Effector memory CD4-positive, alpha-beta T cell (primary cell): ENCODE data around the gene RHOV.

Source experiments
- DNase-seq, 3 donors: peaks; one replicate each; pipeline ENCODE4 v3.0.0-alpha.2; 2020
- H3K27ac ChIP-seq: 2 replicates; pipeline ENCODE4 v1.7.0; 2013; ENCODE audit warnings: mild to moderate bottlenecking, low read length, moderate library complexity; ENCODE audit not compliant: insufficient read depth, poor library complexity, severe bottlenecking
- H3K27me3 ChIP-seq: replicated peaks from 2 replicates; pipeline ENCODE4 v1.7.0; 2013; ENCODE audit warnings: mild to moderate bottlenecking, low read length; ENCODE audit not compliant: insufficient read depth, control insufficient read depth, poor library complexity, severe bottlenecking
- H3K36me3 ChIP-seq: 2 replicates; pipeline ENCODE4 v1.7.0; 2013; ENCODE audit warnings: mild to moderate bottlenecking, low read length, moderate library complexity; ENCODE audit not compliant: control insufficient read depth, insufficient read depth
- H3K4me1 ChIP-seq: 2 replicates; pipeline ENCODE4 v1.7.0; 2013; ENCODE audit warnings: low read length, mild to moderate bottlenecking; ENCODE audit not compliant: control insufficient read depth, insufficient read depth, poor library complexity, severe bottlenecking
- H3K4me3 ChIP-seq: 2 replicates; pipeline ENCODE4 v1.7.0; 2013; ENCODE audit warnings: low read length, low read depth, mild to moderate bottlenecking; ENCODE audit not compliant: insufficient read depth, poor library complexity, severe bottlenecking
- H3K9me3 ChIP-seq: 2 replicates; pipeline ENCODE4 v1.7.0; 2013; ENCODE audit warnings: mild to moderate bottlenecking, low read length, moderate library complexity; ENCODE audit not compliant: control insufficient read depth

RHOV gene

GRCh38 chr15:40830884-40831283 is 43.1 kb downstream of the RHOV start:
- no peak overlapping the region for H3K4me3 ChIP-seq
- no peaks in the 10 kb centered on the region for H3K4me1 ChIP-seq
- no peaks in the 10 kb centered on the region for H3K27me3 ChIP-seq
- H3K36me3 ChIP-seq, result no peaks in the 10 kb centered on the region
- no peak overlapping the region for H3K27ac ChIP-seq
- H3K9me3 ChIP-seq, result no peaks in the 10 kb centered on the region
- DNase-seq, result no peak

DNA sequence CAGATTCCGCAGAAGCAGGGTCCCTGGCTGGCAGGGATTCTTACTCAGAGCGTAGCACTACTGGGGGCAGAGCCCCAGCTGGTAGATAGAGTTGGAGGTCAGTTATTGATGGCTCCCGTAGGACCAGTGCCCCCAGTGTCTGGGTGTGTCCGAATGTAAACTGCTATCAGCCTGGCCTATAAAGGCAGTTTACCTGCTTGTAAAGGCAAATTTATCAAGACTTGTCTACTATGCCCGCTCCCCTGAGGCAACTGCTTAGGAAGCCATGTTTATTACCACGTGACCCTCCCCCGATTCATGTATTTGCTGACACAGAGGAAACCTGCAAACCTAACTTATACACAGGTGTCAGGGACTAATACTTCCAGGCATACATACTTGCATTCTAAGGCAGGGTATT is 44.9 kb downstream of the RHOV start:
- Histone ChIP-seq H3K27me3 (no peaks in the 10 kb centered on the region), H3K9me3 (no peaks in the 10 kb centered on the region), H3K36me3 (no peaks in the 10 kb centered on the region), H3K4me1 (no peaks in the 10 kb centered on the region), H3K27ac (no peak overlapping the region), H3K4me3 (no peak overlapping the region)
- DNase-seq, result no peak

DNA sequence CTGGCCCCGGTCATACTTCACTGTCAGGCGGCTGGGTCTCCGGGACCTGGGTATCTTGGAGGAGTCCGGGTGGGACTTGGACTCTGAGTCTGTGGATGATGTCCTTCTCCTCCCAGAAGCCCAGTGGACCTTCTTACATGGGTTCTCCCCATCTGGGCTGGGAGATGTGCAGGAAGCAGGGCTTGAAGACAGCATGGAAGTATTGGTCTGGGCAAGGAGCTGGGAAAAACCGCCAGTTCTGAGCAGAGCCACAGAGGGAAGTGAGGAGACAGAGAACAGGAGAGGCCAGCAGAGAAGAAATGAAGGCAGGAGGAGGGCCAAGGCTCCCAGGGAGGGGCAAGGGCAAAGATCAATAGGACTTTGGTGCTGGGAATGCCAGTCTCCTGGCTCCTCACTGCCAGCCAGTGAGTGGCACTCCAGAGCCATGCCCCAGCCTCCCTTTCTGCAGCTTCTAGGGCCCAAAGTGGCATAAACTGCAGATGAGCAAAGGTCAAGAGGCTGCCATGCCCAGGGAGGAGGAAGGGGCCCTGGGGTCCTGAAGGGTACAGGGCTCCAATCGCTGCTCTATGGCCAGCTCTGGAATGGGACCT is 45.5 kb downstream of the RHOV start, which contains the start of gene PPP1R14D:
PPP1R14D (minus strand) TSS at position 262 of the 590 bp plus-strand sequence; CDS start at position 195, 67 bp downstream.
- Histone ChIP-seq H3K4me1 (no peaks in the 10 kb centered on the region), H3K9me3 (no peaks in the 10 kb centered on the region), H3K27me3 (no peaks in the 10 kb centered on the region), H3K27ac (no peak within 1 kb of the TSS), H3K36me3 (no peaks in the 10 kb centered on the region), H3K4me3 (no peak within 1 kb of the TSS)
- no peak for DNase-seq

- Histone ChIP-seq H3K27ac (no peak overlapping the region), H3K4me3 (no peak overlapping the region), H3K36me3 (no peaks in the 10 kb centered on the region), H3K4me1 (no peaks in the 10 kb centered on the region), H3K9me3 (no peaks in the 10 kb centered on the region), H3K27me3 (no peaks in the 10 kb centered on the region)
- no peak for DNase-seq
Observed at GRCh38 chr15:40826423-40827075, 47.5 kb downstream of the RHOV start.

GRCh38 chr15:40825661-40826422 is 48.2 kb downstream of the RHOV start:
- DNase-seq, result no peak
- Histone ChIP-seq H3K4me3 (no peak overlapping the region), H3K9me3 (no peaks in the 10 kb centered on the region), H3K27ac (no peak overlapping the region), H3K36me3 (no peaks in the 10 kb centered on the region), H3K4me1 (no peaks in the 10 kb centered on the region), H3K27me3 (no peaks in the 10 kb centered on the region)

GRCh38 chr15:40823572-40824343 is 50.3 kb downstream of the RHOV start:
- Histone ChIP-seq H3K4me1 (no peaks in the 10 kb centered on the region), H3K27me3 (no peaks in the 10 kb centered on the region), H3K27ac (no peak overlapping the region), H3K9me3 (no peaks in the 10 kb centered on the region), H3K4me3 (no peak overlapping the region), H3K36me3 (no peaks in the 10 kb centered on the region)
- no peak for DNase-seq
